Spinal cord (tissue), 10 donors: Measurements from ENCODE around the gene FNBP1. TPM values are rescaled to one million over a fixed set of nuclear protein-coding genes. Genes with fewer than 3 reads are reported as not detected.
A peak's percentile ranks its signal among the peaks of the same experiment; 100 is the strongest.

Experiments
- DNase-seq, 6 donors: peaks; one replicate each; pipeline versions ENCODE4 v3.0.0 to v3.0.0-alpha.2; 2013 to 2015; ENCODE audit warnings: low spot score in 6 of 6, low read depth in 4 of 6
- H3K27ac ChIP-seq: one replicate; pipeline ENCODE4 v1.5.1; 2013; ENCODE audit warnings: low read depth, low read length, control low read depth
- H3K27me3 ChIP-seq: one replicate; pipeline ENCODE4 v1.6.1; 2013; ENCODE audit warnings: low read length; ENCODE audit not compliant: control insufficient read depth, insufficient read depth
- H3K36me3 ChIP-seq: one replicate; pipeline ENCODE4 v1.6.1; 2013; ENCODE audit warnings: low read length; ENCODE audit not compliant: control insufficient read depth, insufficient read depth
- H3K4me1 ChIP-seq: one replicate; pipeline ENCODE4 v1.6.1; 2013; ENCODE audit warnings: low read length; ENCODE audit not compliant: control insufficient read depth, insufficient read depth
- H3K4me3 ChIP-seq: one replicate; pipeline ENCODE4 v1.5.1; 2013; ENCODE audit warnings: low read depth, low read length, control low read depth
- H3K9me3 ChIP-seq: one replicate; pipeline ENCODE4 v1.6.1; 2013; ENCODE audit warnings: low read length; ENCODE audit not compliant: control insufficient read depth, insufficient read depth
- WGBS: methylation state at CpG from one replicate; pipeline ENCODE4 v1.1.5; 2013; ENCODE audit warnings: missing lambda C conversion rate; ENCODE audit not compliant: insufficient coverage; 5-methylcytosine and 5-hydroxymethylcytosine counted together
- polyA plus RNA-seq, 2 donors: library from polyadenylated mRNA; unstranded; fragments of 120-200 nt; gene quantifications; one replicate each; pipeline ENCODE4 v1.2.1, GENCODE V29; 2013; ENCODE audit not compliant: insufficient read length in 2 of 2
- total RNA-seq, 2 donors: library from RNA; depleted of rRNA in 1 of 2; stranded (reverse); fragments of 120-200 nt in 1 of 2; fragments of >200 nt in 1 of 2; gene quantifications; one replicate each; pipeline versions ENCODE4 v1.2.3 to v1.2.4, GENCODE V29; 2013 to 2014
- donor health status: healthy.

Gene FNBP1
- total and polyA plus RNA-seq, 4 donors, result 47.8 to 105 (median 79.2) TPM

GRCh38 chr9:129933185-129934040, 109.6 kb downstream of the FNBP1 start:
- peaks cover 4% of the 10 kb centered on the region for H3K36me3 ChIP-seq
- 48% methylated on average over 6 of the region's 8 CpGs for WGBS
- no peak overlapping the region for H3K4me3 ChIP-seq
- peak in 1 of 6 donors; percentile 40 for DNase-seq
- no peaks in the 10 kb centered on the region for H3K9me3 ChIP-seq
- no peaks in the 10 kb centered on the region for H3K27me3 ChIP-seq
- peak overlapping the region; percentile 43 for H3K27ac ChIP-seq
- peaks cover 6% of the 10 kb centered on the region for H3K4me1 ChIP-seq

DNA sequence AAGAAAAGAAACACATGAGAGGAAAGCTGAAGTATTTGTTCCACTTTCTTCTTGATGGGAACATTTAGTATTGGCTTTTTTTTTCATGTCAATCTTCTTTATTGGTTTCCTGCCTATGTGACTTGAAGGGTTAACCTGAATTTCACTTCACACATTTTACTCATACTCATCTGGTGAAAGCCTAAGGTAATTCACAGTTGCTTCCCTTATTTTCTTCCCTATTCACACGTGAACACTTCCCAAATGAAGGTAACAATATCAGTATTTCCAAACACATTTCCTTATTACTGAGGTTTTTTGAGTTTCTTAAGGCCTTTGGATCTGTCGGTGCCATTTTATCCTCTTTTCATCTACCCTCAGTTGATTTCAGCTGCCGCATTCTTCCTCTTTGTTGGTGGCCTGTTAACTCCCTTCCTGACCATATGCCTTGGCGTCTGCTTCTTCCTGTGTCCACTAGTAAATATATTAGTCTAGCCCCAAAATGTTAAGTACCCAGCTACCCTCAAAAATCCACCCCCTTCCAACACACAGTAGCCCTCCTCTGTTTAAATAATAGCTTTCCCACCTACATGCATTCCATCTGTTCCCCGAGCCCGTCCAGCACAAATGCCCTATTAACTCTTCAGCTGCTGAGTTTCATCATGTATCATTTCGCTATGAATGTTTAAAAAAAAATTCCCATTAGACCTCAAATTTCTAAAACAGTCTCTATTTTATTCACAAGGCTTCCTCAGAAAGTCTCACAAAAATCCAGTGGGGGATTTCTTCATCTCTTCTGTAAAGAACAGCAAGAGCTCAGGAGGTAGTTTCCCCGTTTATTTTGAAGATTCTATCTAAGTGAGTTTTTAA, 110.5 kb downstream of the FNBP1 start:
- peaks cover 4% of the 10 kb centered on the region for H3K36me3 ChIP-seq
- H3K9me3 ChIP-seq, result no peaks in the 10 kb centered on the region
- peaks cover 6% of the 10 kb centered on the region for H3K4me1 ChIP-seq
- no peaks in the 10 kb centered on the region for H3K27me3 ChIP-seq
- peak in 2 of 6 donors; percentile 22 to 41 for DNase-seq
- WGBS, result 24% methylated on average over 3 of the region's 8 CpGs
- no peak overlapping the region for H3K27ac ChIP-seq
- H3K4me3 ChIP-seq, result no peak overlapping the region

DNA sequence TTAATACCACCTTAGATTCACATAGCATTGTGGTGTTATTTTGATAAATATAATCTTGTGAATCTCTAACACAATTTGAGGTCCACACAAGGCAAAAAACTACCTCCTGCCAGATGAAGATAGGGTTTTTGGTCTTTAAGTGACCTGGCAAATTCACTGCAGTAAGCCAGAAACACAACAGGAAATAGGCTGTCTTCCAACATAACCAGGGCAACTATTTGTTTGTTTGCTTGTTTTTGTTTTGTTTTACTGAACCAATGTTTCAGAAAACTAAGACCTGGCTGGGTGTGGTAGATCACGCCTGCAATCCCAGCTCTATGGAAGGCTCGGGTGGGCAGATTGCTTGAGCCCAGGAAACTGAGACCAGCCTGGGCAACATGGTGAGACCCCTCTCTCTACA, 112.2 kb downstream of the FNBP1 start:
- WGBS, result no CpG with 5 or more reads among the region's 2 CpGs
- H3K4me1 ChIP-seq, result peaks cover 4% of the 10 kb centered on the region
- peaks cover 13% of the 10 kb centered on the region for H3K36me3 ChIP-seq
- no peak overlapping the region for H3K4me3 ChIP-seq
- H3K27me3 ChIP-seq, result no peaks in the 10 kb centered on the region
- H3K9me3 ChIP-seq, result no peaks in the 10 kb centered on the region
- DNase-seq, result no peak
- no peak overlapping the region for H3K27ac ChIP-seq

GRCh38 chr9:129929496-129930125, 113.4 kb downstream of the FNBP1 start:
- Histone ChIP-seq H3K36me3 (peaks cover 17% of the 10 kb centered on the region), H3K4me3 (no peak overlapping the region), H3K27ac (no peak overlapping the region), H3K4me1 (peaks cover 4% of the 10 kb centered on the region), H3K9me3 (no peaks in the 10 kb centered on the region), H3K27me3 (no peaks in the 10 kb centered on the region)
- no CpG with 5 or more reads among the region's 9 CpGs for WGBS
- DNase-seq, result no peak

DNA sequence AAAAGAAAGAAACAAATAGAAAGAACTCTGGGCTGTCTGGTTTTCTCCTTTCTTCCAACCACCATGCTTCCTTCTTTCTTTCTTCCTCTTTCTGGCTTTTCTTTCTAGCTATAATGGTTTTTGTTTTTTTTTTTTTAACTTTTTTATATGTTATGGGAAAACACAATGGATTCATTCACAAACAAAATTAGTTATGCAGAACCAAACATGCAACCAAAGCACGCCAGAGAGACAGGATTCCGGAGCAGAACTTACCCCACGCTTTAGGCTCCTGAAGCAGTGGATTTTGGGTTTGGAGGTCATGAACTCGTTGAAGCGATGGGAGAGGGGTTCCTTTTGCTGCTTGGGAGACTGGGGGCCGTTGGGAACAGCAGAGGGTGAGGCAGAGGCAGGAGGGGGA, 119.4 kb downstream of the FNBP1 start:
- WGBS, result 50% methylated on average over 2 of the region's 6 CpGs
- no peak for DNase-seq
- H3K4me3 ChIP-seq, result no peak overlapping the region
- peaks cover 31% of the 10 kb centered on the region for H3K36me3 ChIP-seq
- no peaks in the 10 kb centered on the region for H3K27me3 ChIP-seq
- H3K4me1 ChIP-seq, result no peaks in the 10 kb centered on the region
- no peaks in the 10 kb centered on the region for H3K9me3 ChIP-seq
- H3K27ac ChIP-seq, result no peak overlapping the region

- H3K27me3 ChIP-seq, result no peaks in the 10 kb centered on the region
- no peak overlapping the region for H3K27ac ChIP-seq
- H3K9me3 ChIP-seq, result no peaks in the 10 kb centered on the region
- no peak for DNase-seq
- H3K4me3 ChIP-seq, result no peak overlapping the region
- H3K36me3 ChIP-seq, result peaks cover 27% of the 10 kb centered on the region
- no peaks in the 10 kb centered on the region for H3K4me1 ChIP-seq
- no CpG with 5 or more reads among the region's 4 CpGs for WGBS
Observed at GRCh38 chr9:129921905-129922304, 121.1 kb downstream of the FNBP1 start.

DNA sequence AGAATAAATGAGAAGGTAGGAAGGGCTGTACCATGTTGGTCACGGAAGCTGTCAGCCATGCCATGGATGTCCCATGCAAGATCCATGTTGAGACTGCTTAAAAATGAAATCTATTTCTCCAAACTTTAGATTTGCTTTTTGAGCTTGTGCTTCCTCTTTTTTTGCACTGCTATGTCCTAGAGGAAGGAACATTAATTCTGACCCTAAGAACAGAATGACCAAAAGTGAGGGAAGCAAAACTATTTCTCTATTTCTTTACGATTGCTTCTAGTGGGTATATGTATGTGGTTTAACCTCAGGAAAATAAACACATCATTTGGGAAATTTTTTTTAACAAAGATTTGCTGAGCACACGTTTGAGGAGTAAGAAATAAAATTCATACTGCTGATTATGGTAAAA, 123.1 kb downstream of the FNBP1 start:
- no peaks in the 10 kb centered on the region for H3K27me3 ChIP-seq
- no peak for DNase-seq
- no peaks in the 10 kb centered on the region for H3K9me3 ChIP-seq
- WGBS, result 100% methylated on average over 1 of the region's 3 CpGs
- peaks cover 25% of the 10 kb centered on the region for H3K36me3 ChIP-seq
- no peak overlapping the region for H3K27ac ChIP-seq
- no peaks in the 10 kb centered on the region for H3K4me1 ChIP-seq
- no peak overlapping the region for H3K4me3 ChIP-seq

DNA sequence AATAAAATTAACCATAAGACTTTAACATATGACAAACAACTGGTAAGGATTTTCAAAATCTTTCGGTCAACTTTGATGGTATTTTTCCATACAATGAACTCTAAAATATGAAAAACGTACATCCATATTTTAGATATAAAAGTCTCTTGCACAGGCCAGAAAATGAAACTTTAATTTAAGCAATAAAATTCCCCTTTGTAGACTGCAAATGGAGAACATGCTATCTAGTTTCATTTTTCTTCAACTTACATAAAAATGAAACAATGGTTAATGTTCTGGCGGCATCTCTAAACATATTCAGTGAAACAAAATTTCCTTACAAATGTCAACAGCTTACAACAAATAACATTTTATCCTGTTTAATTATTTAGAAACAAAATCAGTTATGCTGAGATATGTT, 123.7 kb downstream of the FNBP1 start:
- no peak overlapping the region for H3K4me3 ChIP-seq
- WGBS, result no CpG with 5 or more reads among the region's 3 CpGs
- H3K4me1 ChIP-seq, result no peaks in the 10 kb centered on the region
- H3K27me3 ChIP-seq, result no peaks in the 10 kb centered on the region
- no peak overlapping the region for H3K27ac ChIP-seq
- no peak for DNase-seq
- peaks cover 22% of the 10 kb centered on the region for H3K36me3 ChIP-seq
- no peaks in the 10 kb centered on the region for H3K9me3 ChIP-seq

DNA sequence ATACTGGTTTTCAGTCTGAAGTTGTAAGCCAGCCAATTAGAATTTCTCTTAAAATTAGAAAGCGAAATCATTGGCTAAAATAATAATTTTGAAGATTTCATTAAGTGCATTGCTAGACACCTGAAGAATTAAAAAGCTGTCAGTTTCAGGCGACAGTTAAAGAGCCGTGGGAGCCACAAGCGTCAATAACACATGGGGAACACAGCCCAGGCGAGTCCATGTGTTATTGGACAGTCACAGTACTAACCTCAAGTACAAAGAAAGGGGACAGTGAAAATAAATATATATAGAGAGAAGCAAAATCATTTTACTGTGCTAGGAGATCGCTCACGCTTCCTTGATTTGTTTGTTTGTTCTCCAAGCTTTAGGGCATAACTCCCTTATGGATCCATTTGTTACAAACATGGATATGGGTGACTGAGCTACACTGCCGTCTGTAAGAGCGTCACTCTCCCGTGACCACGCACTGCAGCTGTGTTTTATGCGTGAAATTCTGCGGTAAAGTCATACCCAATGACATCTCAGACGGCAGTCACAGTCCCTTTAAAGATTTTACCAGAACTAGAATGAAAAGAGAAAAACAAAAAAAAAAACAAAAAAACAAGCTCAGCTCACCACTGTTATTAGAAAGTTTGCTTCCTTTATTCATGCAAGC, 124.6 kb downstream of the FNBP1 start:
- Histone ChIP-seq H3K9me3 (no peaks in the 10 kb centered on the region), H3K4me1 (no peaks in the 10 kb centered on the region), H3K36me3 (peaks cover 17% of the 10 kb centered on the region), H3K4me3 (no peak overlapping the region), H3K27ac (no peak overlapping the region), H3K27me3 (no peaks in the 10 kb centered on the region)
- no peak for DNase-seq
- 66% methylated on average over 4 of the region's 14 CpGs for WGBS
